GM19351 (cell line): ENCODE data around the gene SIRT7.
A peak's percentile ranks its signal among the peaks of the same experiment; 100 is the strongest.

Experiments used
- ATAC-seq: cut with Tn5 transposase; IDR thresholded peaks from one replicate; pipeline ENCODE4 v1.9.1; 2021; ENCODE audit warnings: mild to moderate bottlenecking, moderate library complexity; ENCODE audit not compliant: unreplicated experiment

SIRT7 gene

GRCh38 chr17:81921537-81921862 is 3.5 kb upstream of the SIRT7 start:
- no peak for ATAC-seq

- ATAC-seq: no peak
Observed at GRCh38 chr17:81920612-81921536, 2.9 kb upstream of the SIRT7 start.

DNA sequence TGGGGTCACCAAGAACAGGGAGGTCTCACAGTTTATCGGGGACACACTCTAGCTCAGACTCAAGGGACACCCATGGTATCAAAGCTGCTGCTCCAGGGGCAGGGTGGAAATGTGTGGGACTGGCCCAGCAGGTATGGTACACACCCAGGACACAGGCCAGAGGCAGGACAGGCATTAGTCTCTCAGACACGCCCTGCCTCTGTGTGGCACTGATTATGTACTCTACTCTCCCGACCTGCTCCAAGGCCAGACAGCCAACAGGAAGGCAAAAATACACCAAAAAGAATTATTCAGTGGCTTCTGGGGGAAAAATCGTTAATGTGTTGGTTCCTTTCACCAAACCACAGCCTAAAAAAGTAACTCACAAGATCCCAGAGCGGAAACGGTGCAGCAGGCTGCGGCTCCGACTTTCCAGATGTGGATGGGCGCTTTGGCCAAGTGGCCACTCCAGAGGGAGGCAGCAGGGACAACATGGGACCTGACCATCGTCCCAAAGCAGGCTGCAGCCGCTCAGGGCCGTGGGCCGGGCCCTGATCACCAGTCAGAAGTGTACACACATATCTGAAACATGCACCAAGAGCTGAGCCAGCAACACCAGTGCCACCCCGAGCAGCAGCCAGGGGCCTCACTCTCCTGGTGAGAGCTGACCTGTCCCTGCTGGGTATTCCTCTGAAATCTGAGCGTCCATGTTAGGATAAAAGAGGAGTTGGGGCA is 1.0 kb upstream of the SIRT7 start:
- no peak for ATAC-seq

- peak; percentile 11 for ATAC-seq
Observed at GRCh38 chr17:81918333-81918669, 325 bp upstream of the SIRT7 start.

DNA sequence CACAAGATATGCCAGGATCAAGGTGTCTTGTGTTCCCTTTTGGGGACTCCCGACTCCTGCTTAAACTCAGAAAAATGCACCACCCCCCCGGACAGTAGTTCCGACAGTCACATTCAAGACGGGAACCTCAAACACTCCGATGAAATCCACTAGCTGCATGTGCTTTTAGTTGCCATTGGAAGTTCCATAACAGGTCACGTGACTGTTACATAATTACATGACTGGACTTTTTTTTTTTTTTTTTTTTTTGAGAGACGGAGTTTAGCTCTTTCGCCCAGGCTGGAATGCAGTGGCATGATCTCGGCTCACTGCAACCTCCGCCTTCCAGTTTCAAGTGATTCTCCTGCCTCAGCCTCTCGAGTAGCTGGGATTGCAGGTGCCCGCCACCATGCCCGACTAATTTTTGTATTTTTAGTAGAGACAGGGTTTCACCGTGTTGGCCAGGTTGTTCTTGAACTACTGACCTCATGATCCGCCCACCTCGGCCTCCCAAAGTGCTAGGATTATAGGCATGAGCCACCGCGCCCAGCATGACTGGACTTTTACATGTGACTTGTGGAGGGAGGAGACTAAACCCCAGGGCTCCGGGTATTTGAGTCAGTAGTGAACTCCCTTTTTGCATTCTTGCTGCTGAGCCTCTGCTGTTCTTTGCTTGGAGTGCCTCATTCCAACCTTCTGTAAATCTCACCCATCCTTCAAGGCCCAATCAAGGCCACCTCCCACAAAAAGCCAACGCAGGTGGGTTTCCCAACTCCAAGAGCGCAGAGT is 1.6 kb downstream of the SIRT7 start:
- ATAC-seq: no peak

DNA sequence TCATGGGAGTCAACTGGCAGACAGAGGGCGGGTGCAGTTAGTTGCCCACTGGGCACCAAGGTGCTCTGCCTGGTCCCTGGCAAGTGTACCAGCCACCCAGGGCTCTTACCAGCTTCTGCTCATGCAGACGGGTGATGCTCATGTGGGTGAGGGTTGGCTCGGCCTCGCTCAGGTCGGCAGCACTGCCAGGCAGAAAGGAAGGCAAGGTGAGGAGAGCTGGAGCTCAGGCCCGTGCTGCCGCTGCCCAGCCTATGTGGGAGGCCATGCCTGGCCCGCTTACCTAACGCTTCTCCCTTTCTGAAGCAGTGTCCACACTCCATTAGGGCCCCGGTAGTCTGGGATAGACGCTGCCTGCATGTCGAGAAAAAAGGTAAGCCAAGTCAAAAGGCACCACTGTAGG is 2.6 kb downstream of the SIRT7 start:
- ATAC-seq: no peak

DNA sequence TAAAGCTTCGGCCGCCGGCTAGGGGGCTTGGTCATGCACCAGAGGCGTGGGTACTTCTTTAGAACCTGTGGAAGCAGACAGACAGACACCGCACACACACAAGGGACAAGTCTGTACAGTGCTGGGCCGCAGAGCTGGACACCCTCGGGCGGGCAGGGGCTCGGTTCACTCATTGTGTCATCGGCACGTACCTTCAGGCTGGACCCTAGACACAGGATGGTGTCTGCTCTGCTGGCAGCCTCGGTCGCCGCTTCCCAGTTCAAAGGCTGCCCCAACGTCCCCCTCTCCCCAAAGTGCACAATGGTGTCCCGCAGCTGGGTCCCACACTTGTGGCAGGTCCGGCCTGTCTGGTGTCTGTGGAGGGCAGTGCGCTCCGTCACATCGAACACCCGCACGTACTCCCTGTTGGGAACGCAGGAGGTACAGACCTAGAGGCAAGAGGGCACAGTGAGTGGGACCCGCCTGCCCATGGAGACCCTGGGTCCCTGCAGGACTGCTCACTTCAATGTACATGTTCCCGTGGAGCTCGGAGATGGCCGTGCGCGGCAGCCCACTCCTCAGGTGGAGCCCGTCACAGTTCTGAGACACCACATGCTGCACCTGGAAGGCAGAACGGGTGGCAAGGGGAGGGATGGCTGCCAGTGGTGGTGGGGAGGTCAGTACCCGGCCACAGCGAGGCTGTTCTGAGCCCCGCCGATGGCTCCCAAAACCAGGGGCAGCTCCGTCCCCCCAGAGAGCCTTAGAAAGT is 3.7 kb downstream of the SIRT7 start:
- no peak for ATAC-seq

- no peak for ATAC-seq
Observed at GRCh38 chr17:81913394-81914102, 4.4 kb downstream of the SIRT7 start.

GRCh38 chr17:81912441-81913309 is 5.3 kb downstream of the SIRT7 start:
- no peak for ATAC-seq

GRCh38 chr17:81911969-81912368 is 6.0 kb downstream of the SIRT7 start:
- ATAC-seq: no peak

DNA sequence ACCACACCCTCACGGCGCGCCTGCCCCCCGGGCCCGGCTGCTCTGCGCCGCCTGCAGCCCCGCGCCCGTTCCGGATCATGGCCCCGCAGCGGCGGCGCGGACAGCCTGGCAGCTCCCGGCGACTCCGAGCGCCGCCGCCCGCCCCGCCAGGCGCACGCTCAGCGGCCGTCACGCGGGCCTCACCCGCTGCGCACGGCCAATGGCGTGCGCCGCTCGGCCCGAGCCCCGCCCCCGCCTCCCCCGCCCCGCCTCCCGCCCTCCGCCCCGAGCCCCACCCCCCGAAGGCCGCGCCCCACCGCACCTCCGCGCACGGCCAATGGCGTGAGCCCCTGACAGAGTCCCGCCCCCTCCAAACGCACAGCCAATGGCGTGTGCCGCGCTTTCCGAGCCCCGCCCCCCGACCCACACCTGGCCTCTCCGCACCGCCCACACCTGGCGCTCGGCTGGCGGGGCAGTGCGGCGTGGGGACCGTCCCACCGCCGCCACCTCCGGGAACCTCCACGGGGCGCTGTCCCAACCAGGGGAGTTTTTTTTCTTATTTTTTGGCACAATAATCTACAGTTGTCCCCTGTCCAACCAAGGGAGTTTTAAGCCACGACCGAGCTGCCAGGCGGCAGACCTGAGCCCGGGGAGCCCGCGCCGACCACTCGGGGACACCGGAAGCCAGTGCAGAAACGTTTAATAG is 6.6 kb downstream of the SIRT7 start, which contains the start of gene PCYT2:
Gene PCYT2, minus strand, starts transcription at position 123 of the 685 bp plus-strand sequence. Its CDS starts 44 bp downstream, at position 79.
- ATAC-seq: peak; percentile 89

- peak; percentile 28 for ATAC-seq
Observed at GRCh38 chr17:81910840-81911276, 7.1 kb downstream of the SIRT7 start.

GRCh38 chr17:81909966-81910839 is 7.8 kb downstream of the SIRT7 start:
- ATAC-seq: no peak

DNA sequence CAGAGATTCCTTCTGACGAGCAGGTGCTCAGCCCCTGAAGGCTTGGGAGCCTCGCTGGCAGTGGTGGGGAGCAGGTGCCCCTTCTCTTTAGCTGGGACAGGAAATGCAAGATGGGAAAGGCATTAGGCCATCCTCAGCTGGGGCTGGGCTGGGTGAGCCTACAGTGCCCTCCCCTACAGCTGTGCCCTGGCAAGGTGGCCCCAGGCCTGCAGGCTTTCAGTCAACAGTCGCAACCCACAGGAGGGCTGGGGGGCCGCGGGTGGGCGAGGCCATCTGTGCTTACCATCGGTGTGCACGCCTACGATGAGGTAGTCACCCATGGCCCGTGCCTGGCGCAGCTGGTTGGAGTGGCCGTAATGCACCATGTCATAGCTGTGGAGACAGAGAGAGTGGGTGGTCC is 8.7 kb downstream of the SIRT7 start:
- ATAC-seq: no peak

GRCh38 chr17:81908793-81909192 is 9.2 kb downstream of the SIRT7 start:
- no peak for ATAC-seq

GRCh38 chr17:81907219-81908145 is 10.5 kb downstream of the SIRT7 start:
- ATAC-seq: no peak
